SU-DHL-6 (cell line): ENCODE results near the gene CCDC88C.

Experiments
- H2AFZ ChIP-seq: fragments of 200-600 bp; sonication (generic); 2 replicates; pipeline ENCODE4 v1.6.1; 2014; ENCODE audit warnings: low read depth, mild to moderate bottlenecking, moderate library complexity, mixed read lengths, antibody characterized with exemption, low read length; ENCODE audit not compliant: severe bottlenecking
- H3F3A ChIP-seq: fragments of 200-600 bp; shearing (Covaris generic); 2 replicates; pipeline ENCODE4 v1.6.0; 2016; ENCODE audit warnings: antibody characterized with exemption, mild to moderate bottlenecking; ENCODE audit not compliant: insufficient read depth
- H3K27ac ChIP-seq: fragments of 200-600 bp; sonication (generic); 2 replicates; pipeline ENCODE4 v1.5.1; 2016; ENCODE audit warnings: low read depth, mild to moderate bottlenecking, low read length, moderate library complexity, mixed read lengths
- H3K27me3 ChIP-seq: fragments of 200-600 bp; sonication (generic), shearing (Covaris generic); 2 replicates; pipeline ENCODE4 v1.6.0; 2014; ENCODE audit warnings: mild to moderate bottlenecking, low read length
- H3K36me3 ChIP-seq: fragments of 200-600 bp; sonication (generic); 2 replicates; pipeline ENCODE4 v1.6.1; 2014; ENCODE audit warnings: mild to moderate bottlenecking, low read length, mixed read lengths
- H3K4me2 ChIP-seq: fragments of 300-600, 200-600 bp; shearing (Covaris generic), sonication (generic); 2 replicates; pipeline ENCODE4 v1.6.0; 2014; ENCODE audit warnings: low read length, low read depth, mild to moderate bottlenecking; ENCODE audit not compliant: poor library complexity, severe bottlenecking
- H3K4me3 ChIP-seq: fragments of 200-600 bp; sonication (generic); 2 replicates; pipeline ENCODE4 v1.5.1; 2014; ENCODE audit warnings: antibody characterized with exemption, low read length, mild to moderate bottlenecking, mixed read lengths; ENCODE audit not compliant: insufficient read depth, poor library complexity, severe bottlenecking
- H3K79me2 ChIP-seq: fragments of 200-600 bp; sonication (generic); 2 replicates; pipeline ENCODE4 v1.6.1; 2014; ENCODE audit warnings: mild to moderate bottlenecking, low read length, moderate library complexity; ENCODE audit not compliant: insufficient read depth
- H3K9ac ChIP-seq: fragments of 200-600 bp; sonication (generic); 2 replicates; pipeline ENCODE4 v1.7.0; 2014; ENCODE audit warnings: mild to moderate bottlenecking, low read length
- H3K9me2 ChIP-seq: fragments of 200-600 bp; sonication (generic); replicated peaks from 2 replicates; pipeline ENCODE4 v1.6.1; 2014; ENCODE audit warnings: low read length; ENCODE audit not compliant: insufficient read depth
- H3K9me3 ChIP-seq: fragments of 200-600 bp; sonication (generic); 2 replicates; pipeline ENCODE4 v1.6.1; 2014; ENCODE audit warnings: low read length, mixed read lengths; ENCODE audit not compliant: insufficient read depth
- H4K20me1 ChIP-seq: fragments of 200-600 bp; sonication (generic); 2 replicates; pipeline ENCODE4 v1.6.1; 2014; ENCODE audit warnings: low read depth, mild to moderate bottlenecking, antibody characterized with exemption, low read length, moderate library complexity, mixed read lengths
- EZH2phosphoT487 ChIP-seq: fragments of 200-600 bp; sonication (generic), shearing (Covaris generic); conservative IDR thresholded peaks from 2 replicates; pipeline ENCODE4 v1.6.1; 2018; ENCODE audit warnings: mild to moderate bottlenecking, antibody characterized with exemption, low read length, moderate library complexity, mixed read lengths
- TF ChIP-seq, protein P1 (sequence below): fragments of 200-600 bp; sonication (generic); IDR thresholded peaks from one replicate; pipeline ENCODE4 v1.5.1; 2017; ENCODE audit warnings: antibody characterized with exemption, mild to moderate bottlenecking, low read length, moderate library complexity; ENCODE audit not compliant: insufficient read depth, poor library complexity, severe bottlenecking

CCDC88C gene

DNA sequence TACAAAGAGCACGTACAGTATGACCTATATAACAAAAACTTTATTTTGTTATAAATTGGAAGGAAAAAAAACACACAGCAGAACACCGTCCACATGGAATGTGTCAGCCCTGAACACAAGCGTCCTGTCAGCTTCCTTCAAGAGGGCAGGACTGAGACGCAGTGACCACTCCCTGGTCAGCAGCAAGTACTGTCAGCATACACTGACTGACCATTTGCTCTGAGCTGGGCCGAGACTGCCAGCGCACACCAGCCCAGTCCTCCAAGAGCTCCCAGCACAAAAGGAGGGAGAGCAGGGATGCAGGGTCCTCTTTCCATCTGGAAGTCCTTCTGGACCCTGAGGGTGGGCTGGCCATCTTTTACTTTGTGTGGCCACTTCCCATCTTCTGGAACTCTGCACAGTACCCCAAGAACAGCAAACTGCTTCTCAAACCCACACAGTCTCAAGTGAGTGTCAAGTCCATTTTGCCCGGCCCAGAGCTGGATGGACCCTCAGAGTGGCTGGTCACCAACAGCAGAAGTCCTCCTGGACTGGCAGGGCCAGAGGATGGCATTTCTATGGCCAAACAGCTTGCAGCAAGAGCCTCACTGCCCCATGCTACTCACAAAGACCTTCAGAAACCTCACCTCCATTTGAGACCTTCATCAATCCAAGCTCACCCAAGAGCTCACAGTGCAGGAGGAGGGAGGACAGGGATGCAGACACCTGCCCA, 11.7 kb downstream of the CCDC88C start:
- H3K9me2 ChIP-seq, result no peaks in the 10 kb centered on the region
- H3K36me3 ChIP-seq, result peaks cover 8% of the 10 kb centered on the region
- H3K27me3 ChIP-seq, result no peaks in the 10 kb centered on the region
- TF ChIP-seq, protein P1, sequence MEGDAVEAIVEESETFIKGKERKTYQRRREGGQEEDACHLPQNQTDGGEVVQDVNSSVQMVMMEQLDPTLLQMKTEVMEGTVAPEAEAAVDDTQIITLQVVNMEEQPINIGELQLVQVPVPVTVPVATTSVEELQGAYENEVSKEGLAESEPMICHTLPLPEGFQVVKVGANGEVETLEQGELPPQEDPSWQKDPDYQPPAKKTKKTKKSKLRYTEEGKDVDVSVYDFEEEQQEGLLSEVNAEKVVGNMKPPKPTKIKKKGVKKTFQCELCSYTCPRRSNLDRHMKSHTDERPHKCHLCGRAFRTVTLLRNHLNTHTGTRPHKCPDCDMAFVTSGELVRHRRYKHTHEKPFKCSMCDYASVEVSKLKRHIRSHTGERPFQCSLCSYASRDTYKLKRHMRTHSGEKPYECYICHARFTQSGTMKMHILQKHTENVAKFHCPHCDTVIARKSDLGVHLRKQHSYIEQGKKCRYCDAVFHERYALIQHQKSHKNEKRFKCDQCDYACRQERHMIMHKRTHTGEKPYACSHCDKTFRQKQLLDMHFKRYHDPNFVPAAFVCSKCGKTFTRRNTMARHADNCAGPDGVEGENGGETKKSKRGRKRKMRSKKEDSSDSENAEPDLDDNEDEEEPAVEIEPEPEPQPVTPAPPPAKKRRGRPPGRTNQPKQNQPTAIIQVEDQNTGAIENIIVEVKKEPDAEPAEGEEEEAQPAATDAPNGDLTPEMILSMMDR, result no peak
- TF ChIP-seq EZH2phosphoT487, result no peak
- peaks cover 24% of the 10 kb centered on the region; the same call in 1 of the 2 replicates for H4K20me1 ChIP-seq
- no peak overlapping the region for H2AFZ ChIP-seq
- H3K9ac ChIP-seq, result no peak overlapping the region
- peak overlapping the region; percentile 29; the same call in 1 of the 2 replicates for H3K27ac ChIP-seq
- H3F3A ChIP-seq, result peaks cover 29% of the 10 kb centered on the region
- H3K79me2 ChIP-seq, result peaks cover 98% of the 10 kb centered on the region
- no peak overlapping the region for H3K4me3 ChIP-seq
- H3K4me2 ChIP-seq, result peak overlapping the region; percentile 15
- no peaks in the 10 kb centered on the region for H3K9me3 ChIP-seq

DNA sequence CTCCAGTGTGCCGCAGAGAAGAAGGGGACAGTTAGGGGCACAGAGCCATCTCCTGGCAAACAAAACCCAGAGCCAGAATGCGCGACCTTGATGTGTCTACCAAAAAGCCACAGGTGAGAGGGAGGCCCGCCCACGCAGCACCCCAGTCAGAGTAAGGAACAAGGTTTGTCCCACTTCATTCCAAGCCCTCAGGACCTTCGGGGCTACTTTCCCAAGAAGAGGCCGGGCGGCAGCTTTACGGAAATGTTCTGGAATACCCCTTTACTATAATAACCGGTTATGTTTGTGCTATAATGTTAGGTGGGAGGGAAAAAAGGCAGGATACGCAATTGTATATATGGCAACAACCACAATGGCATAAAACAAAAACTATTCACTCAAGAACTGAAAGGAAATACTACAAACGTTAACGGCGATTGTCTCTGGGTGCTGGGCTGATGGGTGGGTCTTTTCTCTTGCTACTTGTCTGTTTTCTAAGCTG, 12.3 kb downstream of the CCDC88C start:
- H3K9me2 ChIP-seq, result no peaks in the 10 kb centered on the region
- H3K36me3 ChIP-seq, result peaks cover 4% of the 10 kb centered on the region
- peak overlapping the region; percentile 15 for H3K4me2 ChIP-seq
- H3K27ac ChIP-seq, result peak overlapping the region; percentile 18; the same call in 1 of the 2 replicates
- H3K79me2 ChIP-seq, result peaks cover 98% of the 10 kb centered on the region
- no peaks in the 10 kb centered on the region for H3K27me3 ChIP-seq
- no peak overlapping the region for H3K9ac ChIP-seq
- TF ChIP-seq EZH2phosphoT487, result no peak
- TF ChIP-seq, protein P1, result no peak
- peaks cover 18% of the 10 kb centered on the region; the same call in 1 of the 2 replicates for H4K20me1 ChIP-seq
- no peaks in the 10 kb centered on the region for H3K9me3 ChIP-seq
- no peak overlapping the region for H2AFZ ChIP-seq
- peaks cover 35% of the 10 kb centered on the region for H3F3A ChIP-seq
- H3K4me3 ChIP-seq, result no peak overlapping the region

DNA sequence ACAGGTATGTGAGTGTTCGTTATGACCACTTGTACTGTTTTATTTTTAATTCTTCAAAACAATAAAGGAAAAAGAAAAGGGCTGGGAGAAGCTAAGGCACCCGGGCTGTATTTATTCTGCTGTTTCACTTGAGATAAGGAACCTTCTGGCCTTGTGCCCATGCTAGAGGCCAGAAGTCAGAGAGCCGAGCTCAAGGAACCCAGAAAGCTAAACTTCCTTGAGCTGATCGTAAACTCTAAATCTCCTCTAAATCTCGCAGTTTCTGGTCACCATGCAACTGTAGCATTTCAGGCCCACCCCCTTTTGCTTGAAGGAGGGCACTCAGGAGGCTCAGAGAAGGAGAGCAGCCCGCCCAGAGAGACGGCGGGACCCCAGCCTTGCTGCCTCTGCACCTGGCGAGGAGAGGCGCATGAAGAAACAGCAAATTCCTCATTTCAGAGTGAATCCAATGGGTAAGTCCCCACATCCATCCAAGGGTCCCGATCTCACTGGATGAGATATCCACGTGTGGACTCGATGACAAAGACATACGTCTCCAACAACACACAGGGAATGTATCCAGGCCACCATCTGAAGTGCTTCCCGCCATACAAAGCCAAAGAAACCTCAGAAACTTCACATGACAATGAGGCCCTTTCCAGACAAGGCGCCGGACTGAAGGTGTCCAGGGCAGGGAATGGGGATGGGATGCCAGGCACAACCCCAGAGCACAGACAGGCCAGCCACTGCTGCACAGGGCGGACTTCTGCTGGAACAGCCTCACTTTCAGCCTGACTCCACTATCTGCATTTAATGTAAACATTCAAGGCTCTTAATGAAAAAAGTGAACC, 14.6 kb downstream of the CCDC88C start:
- Histone ChIP-seq H3K79me2 (peaks cover 98% of the 10 kb centered on the region), H4K20me1 (peaks cover 6% of the 10 kb centered on the region; the same call in 1 of the 2 replicates), H3K9ac (peak overlapping the region; percentile 23), H3K27ac (peak overlapping the region; percentile 72), H3K27me3 (no peaks in the 10 kb centered on the region), H3K36me3 (no peaks in the 10 kb centered on the region), H3K4me3 (no peak overlapping the region), H3F3A (peaks cover 43% of the 10 kb centered on the region), H3K9me3 (no peaks in the 10 kb centered on the region), H2AFZ (no peak overlapping the region), H3K9me2 (no peaks in the 10 kb centered on the region), H3K4me2 (peak overlapping the region; percentile 58)
- TF ChIP-seq, protein P1, result no peak
- TF ChIP-seq EZH2phosphoT487, result no peak
